K562 (cell line): ENCODE measurements around the gene G6PC2. TPM values are rescaled to one million over a fixed set of nuclear protein-coding genes. Genes with fewer than 3 reads are reported as not detected.

Experiments used
- MYC ChIP-seq, 2 experiments: fragments of 250-450 bp in 1 of 2; sonication (Bioruptor Pico) in 1 of 2; IDR thresholded peaks; 2 replicates each; pipeline versions ENCODE4 v1.5.1 to v1.6.1; 2012 to 2021; ENCODE audit warnings: low read depth in 2 of 2, borderline replicate concordance in 1 of 2, improper control_type of control experiment in 1 of 2, low read length in 1 of 2, mild to moderate bottlenecking in 1 of 2, moderate library complexity in 1 of 2
- polyA plus RNA-seq, 8 experiments: library from polyadenylated mRNA; depleted of rRNA in 4 of 8; stranded (reverse) in 5 of 8; unstranded in 3 of 8; fragments of >200 nt; fragmentation: Nextera tagmentation in 2 of 8; fragmentation: Illumina TruSeq in 1 of 8; extraction: Ambion mirVana in 2 of 8; extraction: Trizol in 1 of 8; gene quantifications; 2 replicates each; pipeline versions ENCODE4 v1.2.1 to v1.2.3, GENCODE V29; 2011 to 2014; ENCODE audit warnings: inconsistent platforms in 1 of 8, missing spikeins in 1 of 8
- total RNA-seq, 7 experiments: library from RNA; depleted of rRNA in 6 of 7; stranded (reverse); fragments of >200 nt in 6 of 7; fragmentation: Illumina TruSeq in 2 of 7; extraction: Trizol in 2 of 7; gene quantifications; 2 replicates each; pipeline versions ENCODE4 v1.2.1 to v1.2.3, GENCODE V29; 2011 to 2021; ENCODE audit warnings: low replicate concordance in 1 of 7
- TF ChIP-seq, protein P1 (sequence below): fragments of 200-600 bp; sonication (generic); IDR thresholded peaks from one replicate; pipeline ENCODE4 v1.6.1; 2012; ENCODE audit warnings: mild to moderate bottlenecking, low read depth, low read length, inconsistent platforms

Gene G6PC2
- total and polyA plus RNA-seq, 9 of the 15 experiments (the other 6 are each of a cell fraction or from before 2014, with no cell fraction given): 0.03 to 0.15 TPM; not detected in 7

DNA sequence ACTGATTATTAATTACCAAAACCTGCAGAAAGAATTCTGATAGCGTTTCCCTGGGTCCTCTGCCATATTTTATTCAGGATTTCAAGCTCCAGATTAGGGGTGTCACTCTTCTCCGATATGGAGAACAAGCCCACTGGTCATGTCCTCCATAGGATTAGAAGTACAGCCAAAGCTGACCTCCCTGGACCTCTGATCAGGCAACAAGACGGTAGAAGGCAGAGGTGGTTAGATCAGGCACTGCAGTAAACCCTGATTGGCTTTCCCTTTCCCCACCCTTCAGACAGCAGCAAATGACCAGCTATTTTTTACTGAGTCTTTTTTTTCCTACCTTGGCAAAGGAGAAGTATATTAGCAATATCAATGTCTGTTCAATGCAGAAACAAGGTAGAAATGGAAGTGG, 48.6 kb upstream of the G6PC2 start (continued):
- TF ChIP-seq, protein P1, sequence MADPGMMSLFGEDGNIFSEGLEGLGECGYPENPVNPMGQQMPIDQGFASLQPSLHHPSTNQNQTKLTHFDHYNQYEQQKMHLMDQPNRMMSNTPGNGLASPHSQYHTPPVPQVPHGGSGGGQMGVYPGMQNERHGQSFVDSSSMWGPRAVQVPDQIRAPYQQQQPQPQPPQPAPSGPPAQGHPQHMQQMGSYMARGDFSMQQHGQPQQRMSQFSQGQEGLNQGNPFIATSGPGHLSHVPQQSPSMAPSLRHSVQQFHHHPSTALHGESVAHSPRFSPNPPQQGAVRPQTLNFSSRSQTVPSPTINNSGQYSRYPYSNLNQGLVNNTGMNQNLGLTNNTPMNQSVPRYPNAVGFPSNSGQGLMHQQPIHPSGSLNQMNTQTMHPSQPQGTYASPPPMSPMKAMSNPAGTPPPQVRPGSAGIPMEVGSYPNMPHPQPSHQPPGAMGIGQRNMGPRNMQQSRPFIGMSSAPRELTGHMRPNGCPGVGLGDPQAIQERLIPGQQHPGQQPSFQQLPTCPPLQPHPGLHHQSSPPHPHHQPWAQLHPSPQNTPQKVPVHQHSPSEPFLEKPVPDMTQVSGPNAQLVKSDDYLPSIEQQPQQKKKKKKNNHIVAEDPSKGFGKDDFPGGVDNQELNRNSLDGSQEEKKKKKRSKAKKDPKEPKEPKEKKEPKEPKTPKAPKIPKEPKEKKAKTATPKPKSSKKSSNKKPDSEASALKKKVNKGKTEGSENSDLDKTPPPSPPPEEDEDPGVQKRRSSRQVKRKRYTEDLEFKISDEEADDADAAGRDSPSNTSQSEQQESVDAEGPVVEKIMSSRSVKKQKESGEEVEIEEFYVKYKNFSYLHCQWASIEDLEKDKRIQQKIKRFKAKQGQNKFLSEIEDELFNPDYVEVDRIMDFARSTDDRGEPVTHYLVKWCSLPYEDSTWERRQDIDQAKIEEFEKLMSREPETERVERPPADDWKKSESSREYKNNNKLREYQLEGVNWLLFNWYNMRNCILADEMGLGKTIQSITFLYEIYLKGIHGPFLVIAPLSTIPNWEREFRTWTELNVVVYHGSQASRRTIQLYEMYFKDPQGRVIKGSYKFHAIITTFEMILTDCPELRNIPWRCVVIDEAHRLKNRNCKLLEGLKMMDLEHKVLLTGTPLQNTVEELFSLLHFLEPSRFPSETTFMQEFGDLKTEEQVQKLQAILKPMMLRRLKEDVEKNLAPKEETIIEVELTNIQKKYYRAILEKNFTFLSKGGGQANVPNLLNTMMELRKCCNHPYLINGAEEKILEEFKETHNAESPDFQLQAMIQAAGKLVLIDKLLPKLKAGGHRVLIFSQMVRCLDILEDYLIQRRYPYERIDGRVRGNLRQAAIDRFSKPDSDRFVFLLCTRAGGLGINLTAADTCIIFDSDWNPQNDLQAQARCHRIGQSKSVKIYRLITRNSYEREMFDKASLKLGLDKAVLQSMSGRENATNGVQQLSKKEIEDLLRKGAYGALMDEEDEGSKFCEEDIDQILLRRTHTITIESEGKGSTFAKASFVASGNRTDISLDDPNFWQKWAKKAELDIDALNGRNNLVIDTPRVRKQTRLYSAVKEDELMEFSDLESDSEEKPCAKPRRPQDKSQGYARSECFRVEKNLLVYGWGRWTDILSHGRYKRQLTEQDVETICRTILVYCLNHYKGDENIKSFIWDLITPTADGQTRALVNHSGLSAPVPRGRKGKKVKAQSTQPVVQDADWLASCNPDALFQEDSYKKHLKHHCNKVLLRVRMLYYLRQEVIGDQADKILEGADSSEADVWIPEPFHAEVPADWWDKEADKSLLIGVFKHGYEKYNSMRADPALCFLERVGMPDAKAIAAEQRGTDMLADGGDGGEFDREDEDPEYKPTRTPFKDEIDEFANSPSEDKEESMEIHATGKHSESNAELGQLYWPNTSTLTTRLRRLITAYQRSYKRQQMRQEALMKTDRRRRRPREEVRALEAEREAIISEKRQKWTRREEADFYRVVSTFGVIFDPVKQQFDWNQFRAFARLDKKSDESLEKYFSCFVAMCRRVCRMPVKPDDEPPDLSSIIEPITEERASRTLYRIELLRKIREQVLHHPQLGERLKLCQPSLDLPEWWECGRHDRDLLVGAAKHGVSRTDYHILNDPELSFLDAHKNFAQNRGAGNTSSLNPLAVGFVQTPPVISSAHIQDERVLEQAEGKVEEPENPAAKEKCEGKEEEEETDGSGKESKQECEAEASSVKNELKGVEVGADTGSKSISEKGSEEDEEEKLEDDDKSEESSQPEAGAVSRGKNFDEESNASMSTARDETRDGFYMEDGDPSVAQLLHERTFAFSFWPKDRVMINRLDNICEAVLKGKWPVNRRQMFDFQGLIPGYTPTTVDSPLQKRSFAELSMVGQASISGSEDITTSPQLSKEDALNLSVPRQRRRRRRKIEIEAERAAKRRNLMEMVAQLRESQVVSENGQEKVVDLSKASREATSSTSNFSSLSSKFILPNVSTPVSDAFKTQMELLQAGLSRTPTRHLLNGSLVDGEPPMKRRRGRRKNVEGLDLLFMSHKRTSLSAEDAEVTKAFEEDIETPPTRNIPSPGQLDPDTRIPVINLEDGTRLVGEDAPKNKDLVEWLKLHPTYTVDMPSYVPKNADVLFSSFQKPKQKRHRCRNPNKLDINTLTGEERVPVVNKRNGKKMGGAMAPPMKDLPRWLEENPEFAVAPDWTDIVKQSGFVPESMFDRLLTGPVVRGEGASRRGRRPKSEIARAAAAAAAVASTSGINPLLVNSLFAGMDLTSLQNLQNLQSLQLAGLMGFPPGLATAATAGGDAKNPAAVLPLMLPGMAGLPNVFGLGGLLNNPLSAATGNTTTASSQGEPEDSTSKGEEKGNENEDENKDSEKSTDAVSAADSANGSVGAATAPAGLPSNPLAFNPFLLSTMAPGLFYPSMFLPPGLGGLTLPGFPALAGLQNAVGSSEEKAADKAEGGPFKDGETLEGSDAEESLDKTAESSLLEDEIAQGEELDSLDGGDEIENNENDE: no peak
- TF ChIP-seq MYC (IDR thresholded peaks at IDR 0.05; ENCODE audit: low read depth, low read length): no peak
- no peak for TF ChIP-seq MYC (CRISPR knock-in tag; IDR thresholded peaks at IDR 0.05; ENCODE audit: borderline replicate concordance, low read depth)
